Peyer's patch (tissue), 4 donors: Measurements from ENCODE around the gene CNST.

Experiments used
- CTCF ChIP-seq, 6 experiments: fragments of 450-650 bp in 4 of 6; fragments of 200-600 bp in 2 of 6; sonication (generic) in 1 of 6; IDR thresholded peaks; one replicate each; pipeline ENCODE4 v1.5.1; 2017 to 2019; ENCODE audit warnings: antibody characterized with exemption in 6 of 6, mild to moderate bottlenecking in 3 of 6, moderate library complexity in 1 of 6
- POLR2A ChIP-seq, 2 donors: fragments of 450-650 bp; IDR thresholded peaks; one replicate each; pipeline ENCODE4 v1.5.1; 2017; ENCODE audit warnings: antibody characterized with exemption in 2 of 2, mild to moderate bottlenecking in 2 of 2, moderate library complexity in 2 of 2

GRCh38 chr1:246680696-246681130 lies 114.5 kb downstream of the CNST start:
- TF ChIP-seq POLR2A (IDR thresholded peaks at IDR 0.05) (peak in 1 of 2 donors; percentile 31), CTCF (IDR thresholded peaks at IDR 0.05) (no peak)
